HG02970 (cell line): Measurements from ENCODE around the gene COL7A1.
"Not testable (repeated sequence)": the region's sequence is repeated elsewhere in the genome, so short reads cannot be mapped to it uniquely, and the experiment has no call there.

Experiments
- ATAC-seq: cut with Tn5 transposase; IDR thresholded peaks from one replicate; pipeline ENCODE4 v1.9.1; 2021; ENCODE audit warnings: mild to moderate bottlenecking, moderate library complexity, moderate number of reproducible peaks; ENCODE audit not compliant: unreplicated experiment, low FRiP score

Gene COL7A1

GRCh38 chr3:48548126-48548525 is 47.0 kb downstream of the COL7A1 start:
- ATAC-seq = no peak

- ATAC-seq = no peak
These were observed 48.8 kb downstream of the COL7A1 start for GRCh38 chr3:48546203-48546829.

DNA sequence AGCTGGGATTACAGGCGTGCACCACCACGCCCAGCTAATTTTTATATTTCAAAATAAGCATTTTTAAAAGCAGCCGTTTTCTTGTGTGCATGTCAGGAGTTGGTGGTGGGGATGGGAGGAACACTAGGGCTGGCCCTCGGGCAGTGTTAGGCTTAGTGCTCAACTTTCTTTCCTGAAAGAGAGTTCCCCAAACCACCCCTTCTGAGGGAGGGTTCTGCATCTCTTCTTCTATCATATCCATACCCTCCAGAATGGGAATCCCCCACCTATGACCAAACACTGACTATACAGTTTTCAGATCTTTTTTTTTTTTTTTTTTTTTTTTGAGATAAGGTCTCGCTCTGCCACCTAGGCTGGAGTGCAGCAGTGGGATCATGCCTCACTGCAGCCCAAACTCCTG is 51.0 kb downstream of the COL7A1 start:
- no peak for ATAC-seq

DNA sequence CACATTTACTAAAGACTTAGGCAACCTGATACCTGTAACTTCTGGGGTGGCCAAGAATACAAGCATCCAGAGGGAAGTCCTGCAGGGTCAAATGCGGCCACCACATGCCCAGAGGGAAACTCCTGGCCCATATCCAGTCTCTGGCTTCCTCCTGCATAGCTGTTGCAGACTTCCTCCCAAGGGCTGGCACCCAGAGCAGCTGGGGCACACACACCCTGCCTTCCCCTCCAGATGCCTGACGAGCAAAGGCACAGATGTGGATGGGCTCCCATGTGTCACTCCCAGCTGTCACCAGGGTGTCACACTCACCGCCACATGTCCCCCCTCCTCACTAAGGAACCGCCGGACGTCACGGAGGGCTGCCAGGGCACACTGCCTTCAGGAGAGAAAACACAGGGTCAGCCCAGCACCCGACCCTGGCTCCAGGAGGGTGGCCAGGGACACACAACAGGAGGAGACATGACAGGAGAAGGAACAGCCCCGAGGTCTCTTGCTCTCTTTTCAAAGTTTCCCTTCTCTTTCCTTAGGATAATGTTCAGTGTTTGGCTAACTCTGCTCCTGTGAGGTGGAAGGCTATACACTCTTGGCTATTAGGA is 51.8 kb downstream of the COL7A1 start:
- ATAC-seq = no peak

- no peak for ATAC-seq
These were observed 56.7 kb downstream of the COL7A1 start for GRCh38 chr3:48538451-48538850.

DNA sequence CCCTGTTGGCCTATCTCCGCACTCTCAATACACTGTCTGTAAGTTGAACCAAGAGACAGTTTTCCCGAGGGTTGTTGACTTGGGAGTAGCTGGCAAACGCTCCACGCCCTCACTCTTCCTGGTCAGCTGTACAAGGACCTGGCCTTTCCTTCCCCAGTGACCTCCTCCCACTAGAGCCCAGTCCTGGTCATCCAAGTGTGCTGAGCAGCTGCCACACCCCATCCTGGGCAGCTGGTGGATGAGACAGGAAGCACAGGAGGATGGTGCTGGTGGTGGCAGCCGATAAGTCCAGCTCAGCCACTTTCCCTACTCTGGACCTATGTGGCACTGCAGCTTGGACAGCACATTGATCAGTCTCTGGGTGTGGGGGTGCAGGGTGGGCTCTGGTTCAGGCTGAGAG is 58.3 kb downstream of the COL7A1 start:
- ATAC-seq = no peak

GRCh38 chr3:48536116-48536515 is 59.0 kb downstream of the COL7A1 start:
- ATAC-seq = no peak

DNA sequence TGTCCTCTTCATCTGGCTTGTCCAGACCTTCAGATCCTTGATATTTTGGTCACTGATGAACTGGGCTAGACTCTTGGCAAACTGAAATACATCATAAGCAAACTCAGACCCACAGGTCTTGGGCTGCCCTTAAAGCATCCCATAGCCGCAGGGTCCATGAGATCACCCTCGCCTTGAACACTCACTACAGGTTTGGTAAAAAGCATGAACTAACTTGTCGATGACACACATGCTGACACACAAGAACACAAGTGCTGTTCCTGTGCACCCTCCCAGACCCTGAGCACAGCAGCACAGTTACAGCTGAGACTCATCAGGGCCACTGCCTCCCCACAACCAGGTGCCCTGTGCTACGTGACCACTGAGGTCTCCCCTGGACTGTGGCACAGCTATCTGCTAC is 59.6 kb downstream of the COL7A1 start:
- ATAC-seq = no peak

- no peak for ATAC-seq
These were observed 62.2 kb downstream of the COL7A1 start for GRCh38 chr3:48532977-48533337.

DNA sequence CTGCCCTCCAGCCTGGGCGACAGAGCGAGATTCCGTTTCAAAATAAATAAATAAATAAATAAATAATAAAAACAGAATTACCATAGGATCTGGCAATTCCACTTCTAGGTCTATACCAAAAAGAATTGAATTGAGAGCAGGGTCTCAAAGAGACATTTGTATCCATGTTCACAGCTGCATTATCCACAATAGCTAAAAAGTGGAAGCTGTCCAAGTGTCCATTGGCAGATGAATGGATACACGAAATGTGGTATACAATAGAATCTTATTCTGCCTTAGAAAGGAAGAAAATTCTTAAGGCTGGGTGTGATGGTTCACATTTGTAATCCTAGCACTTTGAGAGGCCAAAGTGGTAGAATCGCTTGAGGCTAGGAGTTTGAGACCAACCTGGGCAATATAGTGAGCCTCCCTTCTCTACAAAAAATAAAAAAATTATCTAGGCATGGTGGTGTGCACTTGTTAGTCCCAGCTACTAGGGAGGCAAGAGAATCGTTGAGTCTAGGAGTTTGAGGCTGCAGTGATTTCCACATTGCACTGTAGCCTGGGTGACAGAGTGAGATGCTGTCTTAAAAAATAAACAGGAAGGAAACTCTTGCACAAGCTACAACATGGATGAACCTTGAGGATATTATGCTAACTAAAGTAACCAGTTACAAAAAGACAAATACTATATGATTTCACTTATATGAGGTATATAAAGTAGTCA is 62.7 kb downstream of the COL7A1 start:
- no peak for ATAC-seq

DNA sequence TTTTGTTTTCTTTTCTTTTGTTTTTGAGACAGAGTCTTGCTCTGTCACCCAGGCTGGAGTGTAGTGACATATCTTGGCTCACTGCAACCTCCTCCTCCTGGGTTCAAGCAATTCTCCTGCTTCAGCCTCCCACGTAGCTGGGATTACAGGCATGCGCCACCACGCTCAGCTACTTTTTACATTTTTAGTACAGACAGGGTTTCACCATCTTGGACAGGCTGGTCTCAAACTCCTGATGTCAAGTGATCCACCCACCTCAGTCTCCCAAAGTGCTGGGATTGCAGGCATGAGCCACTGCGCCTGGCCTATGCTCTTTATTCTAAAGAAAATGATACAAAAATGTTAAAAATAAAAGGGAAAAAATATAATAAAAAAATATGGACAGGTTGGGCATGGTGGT is 64.4 kb downstream of the COL7A1 start:
- not testable (repeated sequence) for ATAC-seq

DNA sequence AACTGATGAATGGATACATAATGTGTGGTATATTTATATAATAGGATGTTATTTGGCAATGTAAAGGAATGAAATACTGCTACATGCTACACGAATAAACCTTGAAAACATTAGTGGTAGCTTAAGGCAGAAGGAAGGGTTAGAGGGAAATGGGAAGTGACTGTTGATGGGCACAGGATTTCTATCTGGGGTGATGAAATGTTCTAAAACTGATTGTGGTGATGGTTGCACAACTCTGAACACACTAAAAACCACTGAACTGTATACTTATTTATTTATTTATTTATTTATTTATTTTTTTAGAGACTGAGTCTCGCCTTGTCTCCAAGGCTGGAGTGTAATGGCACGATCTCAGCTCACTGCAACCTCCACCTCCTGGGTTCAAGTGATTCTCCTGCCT is 66.4 kb downstream of the COL7A1 start:
- ATAC-seq = no peak

DNA sequence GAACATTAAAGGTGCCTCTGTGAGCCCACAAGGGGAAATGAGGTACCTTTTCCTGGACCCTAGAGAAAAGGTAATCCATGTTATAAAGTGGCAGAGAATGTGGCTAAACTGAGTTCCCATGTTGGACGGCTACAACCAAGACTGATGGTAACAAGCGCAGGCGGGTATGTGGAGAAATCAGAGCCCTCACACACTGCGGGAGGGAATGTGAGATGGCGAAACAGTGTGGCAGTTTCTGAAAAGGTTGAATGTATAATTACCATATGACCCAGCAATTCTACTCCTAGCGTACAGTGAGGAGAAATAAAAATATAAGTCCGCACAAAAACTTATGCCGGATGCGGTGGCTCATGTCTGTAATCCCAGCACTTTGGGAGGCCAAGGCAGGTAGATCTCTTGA is 67.1 kb downstream of the COL7A1 start:
- no peak for ATAC-seq

DNA sequence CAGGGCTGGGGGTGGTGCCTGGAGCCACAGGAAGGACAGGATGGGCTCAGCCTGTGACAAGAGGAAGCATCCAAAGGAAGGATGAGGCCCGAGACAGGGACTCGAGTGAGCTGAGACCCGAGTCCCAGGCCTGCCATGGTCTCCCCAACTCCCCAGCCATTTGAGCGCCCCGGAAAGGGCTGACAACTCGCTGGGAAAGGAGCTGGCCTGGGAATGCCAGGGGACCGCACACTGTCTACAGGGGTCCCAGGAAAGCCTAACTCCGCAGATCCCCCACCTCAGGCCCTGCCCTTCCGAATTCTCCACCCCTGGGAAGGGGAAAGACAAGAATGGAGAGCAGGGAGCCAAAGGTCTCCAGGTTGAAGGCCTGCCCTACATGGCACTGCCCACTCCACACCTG is 70.2 kb downstream of the COL7A1 start:
- no peak for ATAC-seq

- no peak for ATAC-seq
These were observed 73.5 kb downstream of the COL7A1 start for GRCh38 chr3:48521635-48522034.

GRCh38 chr3:48519277-48519643 is 75.9 kb downstream of the COL7A1 start:
- no peak for ATAC-seq

- ATAC-seq = no peak
These were observed 76.4 kb downstream of the COL7A1 start for GRCh38 chr3:48518638-48519276.

GRCh38 chr3:48518069-48518468 is 77.1 kb downstream of the COL7A1 start:
- ATAC-seq = no peak

- ATAC-seq = no peak
These were observed 78.6 kb downstream of the COL7A1 start for GRCh38 chr3:48516571-48516970.

DNA sequence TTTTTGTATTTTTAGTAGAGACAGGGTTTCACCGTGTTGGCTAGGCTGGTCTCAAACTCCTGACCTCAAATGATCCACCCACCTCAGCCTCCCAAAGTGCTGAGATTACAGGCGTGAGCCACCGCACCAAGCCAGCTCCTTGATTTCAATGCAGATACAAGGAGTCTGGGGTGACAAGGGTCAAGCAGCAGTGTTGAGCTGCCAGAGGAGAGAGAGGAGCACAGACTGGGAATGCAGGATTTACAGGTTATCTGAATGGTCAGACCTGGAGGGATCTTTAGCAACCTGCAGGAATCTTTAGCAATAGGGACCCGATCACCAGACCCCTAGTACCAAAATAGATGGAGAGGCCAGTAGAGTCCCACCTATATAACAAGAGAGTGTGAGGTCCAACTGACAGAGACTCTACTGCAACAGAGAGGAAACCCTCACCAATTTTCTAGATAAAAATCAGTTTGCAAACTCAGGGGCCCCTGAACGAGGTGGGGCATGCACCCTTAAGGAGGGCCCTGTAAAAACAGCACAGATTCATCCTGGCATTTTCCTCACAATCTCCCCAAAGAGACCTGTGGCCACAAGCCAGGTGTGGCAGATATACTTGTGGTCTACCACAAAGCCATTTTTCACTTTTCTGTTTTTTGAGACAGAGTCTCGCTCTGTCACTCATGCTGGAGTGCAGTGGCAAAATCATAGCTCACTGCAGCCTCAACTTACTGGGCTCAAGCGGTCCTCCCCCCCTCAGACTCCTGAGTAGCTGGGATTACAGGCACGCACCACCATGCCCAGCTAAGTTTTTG is 80.5 kb downstream of the COL7A1 start:
- no peak for ATAC-seq
